Dermis lymphatic vessel endothelial cell (primary cell): ENCODE measurements around the gene TLE1. TPM values are rescaled to one million over a fixed set of nuclear protein-coding genes. Genes with fewer than 3 reads are reported as not detected.

Experiments used
- total RNA-seq: library from RNA; depleted of rRNA; stranded (reverse); fragments of >200 nt; gene quantifications from 2 replicates; pipeline ENCODE4 v1.2.1, GENCODE V29; 2014

Gene TLE1
- 59.9 and 79.0 TPM in 2 replicates for total RNA-seq

GRCh38 chr9:81689343-81690175, at the start of gene TLE1:
TLE1 (minus strand) TSS chr9:81689547; CDS start chr9:81688240, 1,307 bp downstream.

Other genes with a start within 250 kb of the TLE1 start
- gene SPATA31D4, start 238.9 kb upstream of the TLE1 start, total RNA-seq: not detected in 2 replicates